H1 (cell line): ENCODE data around the gene KLHL17. TPM values are rescaled to one million over a fixed set of nuclear protein-coding genes. Genes with fewer than 3 reads are reported as not detected.

Source experiments
- CTCF ChIA-PET: fragments of 300-600 bp; sonication (Branson Sonifier 250); formaldehyde crosslinking; loops from one replicate; lab custom pipeline; 2021; ENCODE audit not compliant: partially characterized antibody; lab: Charles Lee
- POLR2A ChIA-PET: fragments of 300-600 bp; sonication (Branson Sonifier 250); formaldehyde crosslinking; loops from one replicate; lab custom pipeline; 2021; ENCODE audit warnings: inconsistent platforms; ENCODE audit not compliant: partially characterized antibody; lab: Charles Lee
- DNase-seq, 2 experiments: peaks; one replicate each; pipeline versions ENCODE4 v3.0.0 to v3.0.0-alpha.2; 2010 to 2022; ENCODE audit warnings: low spot score in 2 of 2, low read depth in 1 of 2, mixed read lengths in 1 of 2
- FAIRE-seq: peaks from 2 replicates; lab custom pipeline; 2011; peaks lifted over from hg19 to GRCh38; lab: Jason Lieb, UNC
- H2AFZ ChIP-seq: 2 replicates; pipeline ENCODE4 v1.8.1; 2012; ENCODE audit warnings: low read length, inconsistent platforms
- H2AK5ac ChIP-seq: 2 replicates; pipeline ENCODE4 v1.6.1; 2013; ENCODE audit warnings: low read depth, low read length
- H2BK120ac ChIP-seq: replicated peaks from 2 replicates; pipeline ENCODE3; 2013; ENCODE audit warnings: low read depth, low read length, inconsistent platforms
- H2BK12ac ChIP-seq: 2 replicates; pipeline ENCODE4 v1.6.1; 2013; ENCODE audit warnings: low read depth, low read length
- H2BK15ac ChIP-seq: 2 replicates; pipeline ENCODE4 v1.6.1; 2013; ENCODE audit warnings: low read length
- H2BK20ac ChIP-seq: 2 replicates; pipeline ENCODE4 v1.6.1; 2013; ENCODE audit warnings: low read length
- H2BK5ac ChIP-seq: 2 replicates; pipeline ENCODE4 v1.6.1; 2013; ENCODE audit warnings: low read depth, low read length
- H3K14ac ChIP-seq: 2 replicates; pipeline ENCODE4 v1.6.1; 2013; ENCODE audit warnings: inconsistent platforms; ENCODE audit not compliant: insufficient read length
- H3K18ac ChIP-seq: 2 replicates; pipeline ENCODE4 v1.6.1; 2013; ENCODE audit warnings: low read length; ENCODE audit errors: extremely low read depth
- H3K23ac ChIP-seq: 2 replicates; pipeline ENCODE4 v1.6.1; 2013; ENCODE audit warnings: inconsistent platforms; ENCODE audit not compliant: insufficient read length
- H3K23me2 ChIP-seq: 2 replicates; pipeline ENCODE4 v1.6.1; 2013; ENCODE audit warnings: low read depth, low read length
- H3K27ac ChIP-seq: 2 replicates; pipeline ENCODE4 v1.6.1; 2011; ENCODE audit warnings: low read depth, low read length, inconsistent platforms
- H3K27me3 ChIP-seq, 4 experiments: replicated peaks in 1 of 4; 1 replicate in 1 of 4; 2 replicates in 3 of 4; pipeline versions ENCODE4 v1.6.1 to v1.8.1; 2011 to 2013; ENCODE audit warnings: low read length in 3 of 4, mild to moderate bottlenecking in 3 of 4, inconsistent platforms in 2 of 4, mixed read lengths in 2 of 4, moderate library complexity in 1 of 4; ENCODE audit not compliant: control insufficient read depth in 3 of 4, insufficient read depth in 3 of 4; ENCODE audit errors: extremely low read depth in 1 of 4
- H3K36me3 ChIP-seq, 4 experiments: 2 replicates each; pipeline versions ENCODE4 v1.6.1 to v1.8.1; 2011 to 2013; ENCODE audit warnings: mild to moderate bottlenecking in 4 of 4, low read length in 3 of 4, moderate library complexity in 2 of 4, control low read depth in 1 of 4, inconsistent platforms in 1 of 4; ENCODE audit not compliant: insufficient read depth in 4 of 4, control insufficient read depth in 2 of 4
- H3K4ac ChIP-seq: replicated peaks from 2 replicates; pipeline ENCODE3; 2013; ENCODE audit warnings: low read length, low read depth, mixed read lengths, inconsistent platforms; ENCODE audit not compliant: insufficient read length
- H3K4me1 ChIP-seq, 4 experiments: replicated peaks in 1 of 4; 1 replicate in 1 of 4; 2 replicates in 3 of 4; pipeline versions ENCODE4 v1.6.1 to v1.8.1; 2011 to 2013; ENCODE audit warnings: low read length in 3 of 4, inconsistent platforms in 2 of 4, mixed read lengths in 1 of 4; ENCODE audit not compliant: insufficient read depth in 4 of 4, control insufficient read depth in 3 of 4
- H3K4me2 ChIP-seq, 2 experiments: 2 replicates each; pipeline versions ENCODE4 v1.6.1 to v1.8.1; 2011 to 2013; ENCODE audit warnings: low read depth in 2 of 2, low read length in 2 of 2, control low read depth in 1 of 2, inconsistent platforms in 1 of 2, mild to moderate bottlenecking in 1 of 2; ENCODE audit not compliant: insufficient read depth in 1 of 2
- H3K4me3 ChIP-seq, 4 experiments: fragments of 200-600, 300-600 bp in 1 of 4; sonication (generic), shearing (Covaris generic), sonication (Bioruptor Twin) in 1 of 4; 2 replicates each; pipeline versions ENCODE4 v1.5.1 to v1.8.1; 2011 to 2016; ENCODE audit warnings: low read length in 4 of 4, low read depth in 3 of 4, control low read depth in 2 of 4, inconsistent platforms in 2 of 4, mild to moderate bottlenecking in 2 of 4, mixed read lengths in 1 of 4, moderate library complexity in 1 of 4; ENCODE audit not compliant: insufficient read depth in 2 of 4; ENCODE audit errors: extremely low read depth in 1 of 4
- H3K56ac ChIP-seq: replicated peaks from 2 replicates; pipeline ENCODE3; 2013; ENCODE audit warnings: low read depth, mild to moderate bottlenecking, mixed read lengths, low read length, inconsistent platforms; ENCODE audit not compliant: insufficient read length
- H3K79me1 ChIP-seq: 2 replicates; pipeline ENCODE4 v1.6.1; 2013; ENCODE audit warnings: low read depth, low read length, control low read depth
- H3K79me2 ChIP-seq, 2 experiments: 2 replicates each; pipeline versions ENCODE4 v1.6.1 to v1.8.1; 2012 to 2013; ENCODE audit warnings: low read length in 2 of 2, mild to moderate bottlenecking in 2 of 2, inconsistent platforms in 1 of 2; ENCODE audit not compliant: insufficient read depth in 2 of 2, control insufficient read depth in 1 of 2
- H3K9ac ChIP-seq, 4 experiments: replicated peaks in 1 of 4; 1 replicate in 1 of 4; 2 replicates in 3 of 4; pipeline versions ENCODE4 v1.6.1 to v1.8.1; 2011 to 2013; ENCODE audit warnings: low read depth in 3 of 4, low read length in 3 of 4, control low read depth in 2 of 4, mild to moderate bottlenecking in 2 of 4, moderate library complexity in 2 of 4, inconsistent platforms in 1 of 4; ENCODE audit errors: extremely low read depth in 1 of 4
- H3K9me3 ChIP-seq, 2 experiments: 2 replicates each; pipeline versions ENCODE4 v1.6.1 to v1.8.1; 2012 to 2013; ENCODE audit warnings: mild to moderate bottlenecking in 2 of 2, moderate library complexity in 2 of 2, control low read depth in 1 of 2, inconsistent platforms in 1 of 2, low read depth in 1 of 2, low read length in 1 of 2, mixed read lengths in 1 of 2; ENCODE audit not compliant: insufficient read depth in 2 of 2
- H4K20me1 ChIP-seq, 2 experiments: replicated peaks in 1 of 2; 2 replicates each; pipeline versions ENCODE3 to v1.8.1; 2011 to 2013; ENCODE audit warnings: inconsistent platforms in 2 of 2, low read length in 2 of 2, mild to moderate bottlenecking in 1 of 2; ENCODE audit not compliant: insufficient read depth in 2 of 2, control insufficient read depth in 1 of 2
- H4K5ac ChIP-seq: 2 replicates; pipeline ENCODE4 v1.6.1; 2013; ENCODE audit warnings: low read length, low read depth, mixed read lengths, inconsistent platforms; ENCODE audit not compliant: insufficient read length
- H4K8ac ChIP-seq: 2 replicates; pipeline ENCODE4 v1.8.0; 2013; ENCODE audit warnings: mild to moderate bottlenecking, moderate library complexity, low read length, inconsistent platforms; ENCODE audit not compliant: insufficient read depth; ENCODE audit errors: extremely low read depth
- H4K91ac ChIP-seq: replicated peaks from 2 replicates; pipeline ENCODE3; 2013; ENCODE audit warnings: low read length, mixed read lengths, inconsistent platforms; ENCODE audit not compliant: insufficient read length
- JUND ChIP-seq: IDR thresholded peaks from 2 replicates; pipeline ENCODE4 v1.6.1; 2011; ENCODE audit warnings: mild to moderate bottlenecking, improper control_type of control experiment, low read length
- TEAD4 ChIP-seq: IDR thresholded peaks from 2 replicates; pipeline ENCODE4 v1.6.1; 2012; ENCODE audit warnings: low read depth, low read length, inconsistent platforms, mixed read lengths
- WGBS, 2 experiments: shearing (Covaris generic) in 1 of 2; methylation state at CpG; one replicate each; pipeline versions ENCODE4 v1.1.6 to v1.1.7; 2013 to 2015; ENCODE audit warnings: low lambda C conversion rate in 2 of 2, mixed read lengths in 2 of 2, inconsistent platforms in 1 of 2, low coverage in 1 of 2, missing lambda C conversion rate in 1 of 2; ENCODE audit not compliant: insufficient replicate concordance in 2 of 2, insufficient coverage in 1 of 2, insufficient read length in 1 of 2; ENCODE audit errors: extremely low coverage in 1 of 2, missing lambda C conversion rate in 1 of 2; 5-methylcytosine and 5-hydroxymethylcytosine counted together
- polyA plus RNA-seq, 7 experiments: library from polyadenylated mRNA; depleted of rRNA in 3 of 7; stranded (reverse) in 5 of 7; unstranded in 2 of 7; fragments of >200 nt in 5 of 7; fragments of 200-250 nt in 2 of 7; gene quantifications; 1 replicate in 5 of 7; 2 replicates in 1 of 7; 4 replicates in 1 of 7; pipeline versions ENCODE4 v1.2.1 to v1.2.3, GENCODE V29; 2011 to 2013; ENCODE audit warnings: missing spikeins in 2 of 7, mixed read lengths in 2 of 7
- total RNA-seq: library from RNA; stranded (reverse); fragmentation: NEBNext Ultra II Directional; extraction: Animal tissue kit (Norgen Biotek cat#: 25700); gene quantifications from 2 replicates; pipeline ENCODE4 v1.2.1, GENCODE V29; 2021

Gene KLHL17
- total and polyA plus RNA-seq, 2 of the 8 experiments (the other 6 are each of a cell fraction or from before 2014, with no cell fraction given) = 32.6 to 36.1 TPM

GRCh38 chr1:984476-984814 lies 24.1 kb downstream of the KLHL17 start:
- Histone ChIP-seq H2AFZ (no peak overlapping the region), H3K9me3 (no peaks in the 10 kb centered on the region), H2AK5ac (no peak overlapping the region), H2BK15ac (no peak overlapping the region), H3K14ac (no peak overlapping the region), H3K23me2 (peaks cover 4% of the 10 kb centered on the region; the same call in 1 of the 2 replicates), H3K9ac (no peak overlapping the region), H3K27me3 (peaks cover under 1 to 33% (median 19%) of the 10 kb centered on the region in 4 experiments), H3K79me2 (no peaks in the 10 kb centered on the region), H3K4ac (no peak overlapping the region), H3K56ac (no peak overlapping the region), H3K23ac (no peak overlapping the region), H4K5ac (no peak overlapping the region), H3K4me1 (no peaks in the 10 kb centered on the region; a peak in 1 of 7 replicates), H3K18ac (no peak overlapping the region), H3K4me3 (no peak overlapping the region), H4K91ac (no peak overlapping the region), H2BK20ac (no peak overlapping the region), H3K4me2 (peak overlapping the region in 1 of 2 experiments; percentile 38; a peak in 2 of 4 replicates), H3K79me1 (no peaks in the 10 kb centered on the region), H2BK5ac (no peak overlapping the region), H4K20me1 (peaks cover 0 to 8% of the 10 kb centered on the region in 2 experiments), H3K36me3 (no peaks in the 10 kb centered on the region), H3K27ac (no peak overlapping the region), H2BK120ac (no peak overlapping the region), H2BK12ac (no peak overlapping the region), H4K8ac (no peak overlapping the region)
- POLR2A ChIA-PET = interaction anchor here (0.7 to 1.6 kb wide), 3 partner anchors 15 to 56 kb away, joined by 3 to 4 read pairs (median 4); partner anchors contain the start of gene HES4
- no peak for TF ChIP-seq JUND
- TF ChIP-seq TEAD4 = no peak
- DNase-seq (no peak), FAIRE-seq (no peak)
- 65% methylated on average over 12 of the region's 12 CpGs; no CpG with 5 or more reads in 1 of the 2 experiments for WGBS, 2 experiments
- CTCF ChIA-PET = interaction anchor here (0.7 to 6.9 kb wide), 37 partner anchors 8 to 266 kb away, joined by 3 to 86 read pairs (median 5); partner anchors contain the start of genes HES4, ISG15, PLEKHN1 and SDF4
